Measurements from ENCODE around the gene ACAN. TPM values are rescaled to one million over a fixed set of nuclear protein-coding genes. Genes with fewer than 3 reads are reported as not detected.

Gene ACAN
- total RNA-seq, 1 donor from 2014 or later = 1.2 TPM

DNA sequence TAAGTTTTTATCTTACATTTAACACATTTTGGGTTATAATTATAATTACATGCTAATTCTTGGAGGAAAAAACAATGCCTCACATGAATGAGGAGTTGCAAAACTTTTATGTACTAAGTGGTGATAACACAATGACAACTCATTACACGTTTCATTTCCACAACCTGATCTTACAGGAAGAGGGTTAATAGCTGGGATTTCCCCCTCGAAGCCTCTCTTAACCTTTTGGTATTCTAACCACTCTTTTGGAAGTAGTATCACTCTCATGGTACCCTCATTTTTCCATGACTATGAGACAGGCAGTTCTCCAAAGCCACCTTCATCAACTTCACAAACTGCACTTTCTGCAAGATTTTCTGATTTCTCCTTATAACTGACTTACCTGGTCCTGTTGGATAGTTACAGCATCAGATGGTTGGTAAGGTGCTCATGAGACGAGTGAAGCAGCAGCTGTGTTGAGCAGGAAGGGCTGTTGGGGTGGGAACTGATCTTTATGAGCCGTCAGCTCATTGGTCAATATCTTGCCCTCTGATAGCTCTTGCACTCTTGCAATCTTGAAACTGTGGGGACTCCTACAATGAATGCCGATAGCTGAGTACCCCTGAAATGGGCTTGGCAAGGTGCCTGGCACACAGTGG lies 41.6 kb downstream of the ACAN start:
- DNase-seq = no peak

- no peak for DNase-seq
Observed at GRCh38 chr15:88845616-88846015, 42.4 kb downstream of the ACAN start.

GRCh38 chr15:88847144-88847543 lies 43.9 kb downstream of the ACAN start:
- no peak for DNase-seq

DNA sequence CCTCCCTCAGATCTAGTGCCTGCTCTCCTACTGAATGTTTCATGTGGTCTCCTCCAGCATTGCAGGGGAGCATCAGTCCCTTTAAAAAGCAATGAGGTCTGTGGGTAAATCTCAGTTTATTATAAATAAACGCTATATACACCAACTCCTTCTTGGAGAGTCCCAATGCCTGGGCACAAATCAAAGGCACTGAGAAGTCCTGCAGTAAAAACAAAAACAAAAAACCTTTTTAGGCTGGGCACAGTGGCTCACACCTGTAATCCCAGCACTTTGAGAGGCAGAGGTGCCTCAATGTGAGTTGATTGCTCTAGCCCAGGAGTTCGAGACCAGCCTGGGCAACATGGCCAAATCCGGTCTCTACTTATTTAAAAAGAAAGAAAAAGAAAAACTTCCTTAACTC lies 45.0 kb downstream of the ACAN start:
- no peak for DNase-seq

GRCh38 chr15:88849376-88850072 lies 46.3 kb downstream of the ACAN start:
- no peak for DNase-seq

DNA sequence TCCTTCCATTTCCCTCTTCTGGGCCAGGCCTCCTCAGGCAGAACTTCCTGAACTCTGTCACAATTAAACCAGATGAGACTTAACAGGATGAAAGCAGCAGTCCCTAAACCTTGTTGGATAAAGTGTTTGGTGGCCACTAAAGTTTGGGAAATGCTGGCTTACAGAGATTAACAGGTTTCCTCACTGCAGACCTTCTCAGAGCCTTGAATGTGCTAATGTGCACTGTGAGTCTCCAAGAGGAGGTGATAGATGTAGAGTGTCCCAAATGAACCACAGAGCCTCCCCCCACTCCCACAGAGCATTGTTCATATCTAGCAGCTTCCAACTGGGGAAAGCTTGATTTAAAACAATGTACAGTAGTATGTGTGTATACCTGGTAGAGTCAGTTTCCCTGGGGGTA lies 49.2 kb downstream of the ACAN start:
- no peak for DNase-seq

DNA sequence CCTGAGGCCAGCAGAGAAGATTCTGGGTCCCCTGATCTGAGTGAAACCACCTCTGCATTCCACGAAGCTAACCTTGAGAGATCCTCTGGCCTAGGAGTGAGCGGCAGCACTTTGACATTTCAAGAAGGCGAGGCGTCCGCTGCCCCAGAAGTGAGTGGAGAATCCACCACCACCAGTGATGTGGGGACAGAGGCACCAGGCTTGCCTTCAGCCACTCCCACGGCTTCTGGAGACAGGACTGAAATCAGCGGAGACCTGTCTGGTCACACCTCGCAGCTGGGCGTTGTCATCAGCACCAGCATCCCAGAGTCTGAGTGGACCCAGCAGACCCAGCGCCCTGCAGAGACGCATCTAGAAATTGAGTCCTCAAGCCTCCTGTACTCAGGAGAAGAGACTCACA lies 55.7 kb downstream of the ACAN start:
- no peak for DNase-seq

GRCh38 chr15:88859550-88859949 lies 56.3 kb downstream of the ACAN start:
- no peak for DNase-seq

GRCh38 chr15:88860212-88860611 lies 57.0 kb downstream of the ACAN start:
- DNase-seq = no peak

GRCh38 chr15:88863412-88863811 lies 60.2 kb downstream of the ACAN start:
- peak; percentile 17 for DNase-seq

DNA sequence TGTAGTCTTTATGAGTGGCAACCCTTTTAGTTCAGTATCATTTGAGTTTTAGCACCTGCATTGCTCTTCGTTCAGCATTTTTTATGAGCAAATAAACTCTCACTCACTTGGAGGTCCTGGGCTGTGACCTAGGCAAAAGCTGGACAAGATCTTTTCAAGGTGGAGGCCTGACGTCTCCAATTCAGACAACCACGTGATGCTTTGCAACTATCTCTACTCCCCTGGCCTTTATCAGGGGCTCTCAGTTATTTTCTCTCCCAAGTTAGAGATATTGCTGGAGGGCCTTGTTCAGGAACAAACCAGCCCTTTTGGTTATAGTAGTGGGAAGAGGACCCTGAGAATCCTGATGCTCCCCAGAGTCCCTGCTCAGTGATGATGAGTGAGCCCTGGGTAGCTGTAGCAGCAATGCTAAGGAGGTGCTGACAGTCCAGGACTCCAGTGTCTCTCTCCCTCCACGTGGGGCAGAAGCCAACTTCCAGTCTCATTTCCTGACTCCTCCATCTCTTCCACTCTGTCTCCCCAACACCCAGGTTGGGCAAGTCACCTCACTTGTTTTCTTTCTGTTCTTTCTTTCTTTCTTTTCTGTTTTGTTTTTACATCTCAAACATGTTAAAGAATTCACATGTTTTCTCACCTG lies 61.7 kb downstream of the ACAN start:
- no peak for DNase-seq

DNA sequence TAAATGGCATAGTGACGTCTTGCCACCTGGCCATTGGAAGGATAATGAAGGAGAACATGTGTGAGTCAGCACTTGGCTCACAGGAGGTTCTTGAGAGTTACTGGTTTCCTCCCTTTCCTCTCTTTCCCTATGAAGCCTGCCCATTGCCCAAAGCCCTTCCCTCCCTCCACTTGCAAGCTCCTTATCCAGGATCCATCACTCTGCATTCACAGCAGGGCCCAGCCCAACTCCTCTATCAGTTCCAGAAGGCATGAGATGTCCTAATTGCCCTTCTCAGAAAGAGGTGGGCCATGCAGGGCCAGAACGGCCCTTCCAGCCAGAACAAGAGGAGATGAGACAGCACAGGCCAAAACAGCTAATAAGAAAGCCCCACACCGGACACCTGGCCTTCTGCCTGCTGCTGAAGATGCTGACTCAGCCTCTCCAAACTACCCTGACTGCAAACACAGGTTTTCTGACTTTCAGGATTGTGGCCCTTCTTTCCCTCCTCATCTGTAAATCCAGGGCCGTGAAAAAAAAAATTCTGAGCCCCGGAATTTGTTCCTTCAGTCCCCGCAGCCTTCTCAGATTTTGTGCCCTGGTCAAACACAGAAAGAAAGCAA lies 62.4 kb downstream of the ACAN start:
- DNase-seq = peak; percentile 15

DNA sequence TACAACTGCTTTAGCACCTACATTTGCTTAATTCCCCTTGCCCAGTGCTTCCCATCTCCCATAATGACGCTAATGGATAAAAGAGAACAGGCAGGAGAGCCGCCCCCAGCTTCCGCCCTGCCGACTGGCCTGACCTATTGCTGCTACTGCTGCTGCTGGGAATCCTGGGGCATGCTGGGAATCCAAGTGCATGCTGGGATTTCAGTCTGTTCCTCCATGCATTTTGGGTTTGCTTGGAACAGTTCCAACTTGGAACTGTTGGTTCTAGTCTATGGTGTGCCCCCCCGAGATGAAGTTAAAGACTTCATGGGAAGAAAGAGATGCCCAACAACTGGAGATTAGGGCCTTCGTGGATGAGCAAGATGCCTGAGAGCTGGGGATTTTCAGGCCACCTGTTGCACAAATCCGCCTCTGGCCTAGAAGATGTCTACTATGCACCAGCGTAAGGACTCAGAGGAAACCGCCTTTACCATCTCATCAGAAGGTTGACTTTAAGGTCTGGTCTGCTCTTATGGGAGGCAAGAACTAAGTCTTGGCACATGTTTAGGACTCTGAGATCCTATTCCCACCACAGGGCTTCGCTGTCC lies 63.2 kb downstream of the ACAN start:
- no peak for DNase-seq

GRCh38 chr15:88871313-88871712 lies 68.1 kb downstream of the ACAN start:
- no peak for DNase-seq

GRCh38 chr15:88872106-88872505 lies 68.9 kb downstream of the ACAN start:
- no peak for DNase-seq

DNA sequence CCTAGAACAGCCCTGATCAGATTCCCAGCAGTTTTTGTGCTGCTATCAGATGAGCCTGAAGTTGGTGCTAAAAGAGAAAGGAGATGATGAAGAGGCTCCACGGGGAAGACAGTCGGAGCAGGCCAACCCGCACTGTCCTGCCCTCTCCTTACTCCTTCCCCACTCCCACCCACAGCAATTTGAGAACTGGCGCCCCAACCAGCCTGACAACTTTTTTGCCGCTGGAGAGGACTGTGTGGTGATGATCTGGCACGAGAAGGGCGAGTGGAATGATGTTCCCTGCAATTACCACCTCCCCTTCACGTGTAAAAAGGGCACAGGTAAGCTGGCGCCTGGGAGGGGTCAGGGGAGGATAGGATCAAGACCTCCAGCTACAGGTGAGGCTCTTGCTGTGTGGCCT lies 69.5 kb downstream of the ACAN start:
- DNase-seq = no peak

DNA sequence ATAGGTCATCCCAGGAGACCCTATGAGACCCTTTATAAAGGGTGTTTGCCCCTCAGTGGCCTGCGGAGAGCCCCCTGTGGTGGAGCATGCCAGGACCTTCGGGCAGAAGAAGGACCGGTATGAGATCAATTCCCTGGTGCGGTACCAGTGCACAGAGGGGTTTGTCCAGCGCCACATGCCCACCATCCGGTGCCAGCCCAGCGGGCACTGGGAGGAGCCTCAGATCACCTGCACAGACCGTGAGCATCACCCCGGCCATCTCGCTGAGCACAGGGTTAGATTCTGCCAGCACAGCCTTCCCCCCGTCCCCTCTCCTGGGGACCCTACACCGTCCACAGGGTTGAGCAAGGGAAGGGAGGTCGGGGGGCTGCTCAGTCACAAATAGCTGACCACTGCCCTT lies 70.5 kb downstream of the ACAN start:
- no peak for DNase-seq

- no peak for DNase-seq
Observed at GRCh38 chr15:88874275-88874674, 71.0 kb downstream of the ACAN start.

GRCh38 chr15:88874684-88875083 lies 71.4 kb downstream of the ACAN start:
- DNase-seq = no peak

DNA sequence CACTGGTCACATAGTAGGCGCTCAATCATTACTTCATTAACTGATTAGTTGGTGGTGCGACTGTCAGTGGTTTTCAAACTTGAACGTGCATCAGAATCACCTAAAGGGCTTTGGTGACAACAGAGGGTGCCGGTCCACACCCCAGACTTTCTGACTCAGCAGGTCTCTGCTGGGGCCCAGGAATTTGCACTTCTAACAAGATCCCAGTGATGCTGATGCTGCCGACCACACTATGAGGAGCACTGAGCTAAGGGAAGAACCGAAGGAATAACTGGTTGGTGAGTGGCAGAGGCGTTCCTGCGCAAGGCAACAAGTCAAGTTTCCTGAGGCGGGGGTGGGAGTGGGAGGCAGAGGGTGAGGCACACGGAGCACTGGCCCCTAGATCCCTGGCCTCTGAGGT lies 73.3 kb downstream of the ACAN start:
- no peak for DNase-seq

DNA sequence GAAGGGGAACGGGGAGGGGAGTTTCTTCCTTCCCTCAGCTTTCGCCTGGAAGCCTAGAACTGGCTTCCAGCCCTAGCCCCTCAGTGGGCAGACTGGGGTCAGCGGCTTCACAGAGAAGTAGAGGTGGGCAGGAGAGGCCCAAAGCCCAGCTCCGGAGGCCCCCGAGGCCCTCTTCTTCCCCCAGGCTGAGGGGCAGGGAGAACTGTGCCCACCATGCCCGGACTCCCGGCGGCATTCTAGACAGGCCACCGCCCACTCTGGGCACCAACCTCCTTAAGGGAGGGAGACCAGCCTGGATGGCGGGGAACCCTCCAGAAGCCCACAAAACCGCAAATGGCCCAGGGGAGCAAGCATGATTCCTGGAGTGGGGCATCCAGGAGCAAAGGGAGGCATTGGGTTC lies 74.2 kb downstream of the ACAN start:
- DNase-seq = no peak

DNA sequence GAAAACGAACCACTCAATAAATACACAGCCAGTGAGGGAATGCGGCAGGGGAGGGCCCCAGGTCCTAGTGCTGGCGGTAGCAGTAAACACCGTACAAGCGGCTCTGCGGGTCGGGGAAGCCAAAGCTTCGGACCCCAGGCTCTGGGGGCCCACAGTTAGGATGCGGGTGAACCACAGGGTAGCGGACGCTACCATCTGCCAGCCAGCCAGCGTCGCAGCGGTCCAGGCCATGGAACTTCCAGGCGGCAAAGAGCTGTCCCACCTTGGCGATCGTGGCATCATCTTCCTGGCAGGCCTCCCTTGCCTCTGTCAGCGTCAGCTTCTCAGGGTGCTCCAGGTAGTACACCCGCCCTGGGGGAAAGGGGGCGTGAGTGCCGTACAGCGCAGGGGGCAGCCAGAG lies 74.7 kb downstream of the ACAN start:
- DNase-seq = no peak

GRCh38 chr15:88878720-88879184 lies 75.5 kb downstream of the ACAN start:
- peak; percentile 73 for DNase-seq

All from dermis blood vessel endothelial cell (primary cell).